GM12878 (cell line): ENCODE measurements around the gene COASY. TPM values are rescaled to one million over a fixed set of nuclear protein-coding genes. Genes with fewer than 3 reads are reported as not detected.
A peak's percentile ranks its signal among the peaks of the same experiment; 100 is the strongest.

Experiments
- ATAC-seq: fragments of 200-7000 bp; cut with Tn5 transposase; 3 replicates; pipeline ENCODE4 v1.9.1; 2020; ENCODE audit warnings: mild to moderate bottlenecking, moderate library complexity
- BruUV-seq: library from RNA; stranded (reverse); fragments of 400-500 nt; replicated peaks from 2 replicates; lab custom pipeline; 2021; lab: Mats Ljungman, UMichigan
- CTCF ChIA-PET: fragments of 300-600 bp; sonication (Branson Sonifier 250); formaldehyde crosslinking; extraction: SDS; loops from one replicate; lab custom pipeline; 2021; ENCODE audit warnings: inconsistent platforms; lab: Yijun Ruan, JAX
- POLR2A ChIA-PET: fragments of 350-600 bp; formaldehyde crosslinking; extraction: SDS; loops from one replicate; lab custom pipeline; 2021; ENCODE audit warnings: inconsistent platforms; lab: Charles Lee
- RAD21 ChIA-PET: fragments of 300-600 bp; sonication (Branson Sonifier 250); formaldehyde crosslinking; loops from one replicate; lab custom pipeline; 2023; ENCODE audit warnings: antibody characterized with exemption; ENCODE audit not compliant: unreplicated experiment; lab: Charles Lee
- SMC1A ChIA-PET: fragments of 300-600 bp; sonication (Branson Sonifier 250); formaldehyde crosslinking; loops from one replicate; lab custom pipeline; 2023; ENCODE audit not compliant: unreplicated experiment, uncharacterized antibody; lab: Charles Lee
- DNase-seq: peaks from one replicate; pipeline ENCODE4 v3.0.0-alpha.2; 2011; ENCODE audit warnings: low read depth, low spot score
- FAIRE-seq: peaks from 3 replicates; lab custom pipeline; 2011; peaks lifted over from hg19 to GRCh38; lab: Jason Lieb, UNC
- H2AFZ ChIP-seq: 2 replicates; pipeline ENCODE4 v1.6.0; 2011; ENCODE audit warnings: low read depth, low read length, control low read depth; ENCODE audit not compliant: control insufficient read depth
- H3K27ac ChIP-seq: 2 replicates; pipeline ENCODE4 v1.5.1; 2011; ENCODE audit warnings: control low read depth; ENCODE audit not compliant: control insufficient read depth, insufficient read depth
- H3K27me3 ChIP-seq, 2 experiments: replicated peaks in 1 of 2; 2 replicates each; pipeline versions ENCODE4 v1.6.0 to v1.6.1; 2011; ENCODE audit warnings: low read length in 1 of 2; ENCODE audit not compliant: control insufficient read depth in 2 of 2, insufficient read depth in 2 of 2
- H3K36me3 ChIP-seq, 2 experiments: 2 replicates each; pipeline ENCODE4 v1.5.1; 2011; ENCODE audit warnings: low read length in 1 of 2; ENCODE audit not compliant: control insufficient read depth in 2 of 2, insufficient read depth in 2 of 2
- H3K4me1 ChIP-seq: 2 replicates; pipeline ENCODE4 v1.6.1; 2011; ENCODE audit warnings: mild to moderate bottlenecking, low read length, moderate library complexity, mixed read lengths; ENCODE audit not compliant: control insufficient read depth, insufficient read depth
- H3K4me2 ChIP-seq: 2 replicates; pipeline ENCODE4 v1.6.0; 2011; ENCODE audit warnings: control low read depth; ENCODE audit not compliant: control insufficient read depth, insufficient read depth
- H3K4me3 ChIP-seq: fragments of 200-600 bp; sonication (generic); 2 replicates; pipeline ENCODE4 v1.5.1; 2016
- H3K79me2 ChIP-seq: 2 replicates; pipeline ENCODE4 v1.6.0; 2011; ENCODE audit warnings: low read length; ENCODE audit not compliant: control insufficient read depth, insufficient read depth
- H3K9ac ChIP-seq: 2 replicates; pipeline ENCODE4 v1.8.0; 2011; ENCODE audit warnings: low read length, control low read depth, mixed read lengths; ENCODE audit not compliant: control insufficient read depth, insufficient read depth
- H3K9me3 ChIP-seq: replicated peaks from 3 replicates; pipeline ENCODE4 v1.5.1; 2011; ENCODE audit warnings: mild to moderate bottlenecking, low read length; ENCODE audit not compliant: control insufficient read depth, insufficient read depth
- H4K20me1 ChIP-seq: 2 replicates; pipeline ENCODE4 v1.6.0; 2011; ENCODE audit not compliant: control insufficient read depth, insufficient read depth
- ATF7 ChIP-seq: fragments of 450-650 bp; IDR thresholded peaks from 2 replicates; pipeline ENCODE4 v1.6.1; 2016; ENCODE audit warnings: low read depth, mild to moderate bottlenecking
- BCL3 ChIP-seq: IDR thresholded peaks from 2 replicates; pipeline ENCODE4 v1.6.1; 2011; ENCODE audit warnings: borderline replicate concordance, low read depth, mild to moderate bottlenecking, moderate library complexity, low read length; ENCODE audit not compliant: insufficient read depth, poor library complexity, severe bottlenecking
- BCLAF1 ChIP-seq: fragments of 450-650 bp; IDR thresholded peaks from 2 replicates; pipeline ENCODE4 v1.6.1; 2017; ENCODE audit warnings: antibody characterized with exemption, mild to moderate bottlenecking, moderate library complexity
- CHD1 ChIP-seq: IDR thresholded peaks from 2 replicates; pipeline ENCODE4 v1.6.1; 2012; ENCODE audit warnings: low read depth, low read length, improper control_type of control experiment
- CHD4 ChIP-seq: fragments of 200-600 bp; sonication (generic); IDR thresholded peaks from 2 replicates; pipeline ENCODE4 v1.6.1; 2016; ENCODE audit warnings: mild to moderate bottlenecking
- CREM ChIP-seq: IDR thresholded peaks from 2 replicates; pipeline ENCODE4 v1.6.1; 2014; ENCODE audit warnings: antibody characterized with exemption, low read depth
- EED ChIP-seq: sonication (generic); IDR thresholded peaks from 2 replicates; pipeline ENCODE4 v1.6.1; 2016; ENCODE audit warnings: antibody characterized with exemption, low read depth
- HSF1 ChIP-seq: fragments of 150-350 bp; IDR thresholded peaks from 2 replicates; pipeline ENCODE4 v1.6.1; 2014; ENCODE audit warnings: mild to moderate bottlenecking, low read depth, low read length
- IKZF1 ChIP-seq: fragments of 450-650 bp; conservative IDR thresholded peaks from 2 replicates; pipeline ENCODE4 v1.6.1; 2017; ENCODE audit warnings: antibody characterized with exemption, mild to moderate bottlenecking
- IRF3 ChIP-seq: fragments of 450-650 bp; IDR thresholded peaks from 2 replicates; pipeline ENCODE4 v1.6.1; 2014; ENCODE audit warnings: mild to moderate bottlenecking
- JUNB ChIP-seq: IDR thresholded peaks from 2 replicates; pipeline ENCODE4 v1.6.1; 2016; ENCODE audit warnings: antibody characterized with exemption, mild to moderate bottlenecking
- KAT2A ChIP-seq: conservative IDR thresholded peaks from 2 replicates; pipeline ENCODE4 v1.6.1; 2011; ENCODE audit warnings: low read depth, low read length; ENCODE audit not compliant: control insufficient read depth
- PAX5 ChIP-seq: IDR thresholded peaks from 2 replicates; pipeline ENCODE4 v1.6.1; 2011; ENCODE audit warnings: low read depth, low read length, borderline replicate concordance
- RCOR1 ChIP-seq: conservative IDR thresholded peaks from 2 replicates; pipeline ENCODE4 v1.6.1; 2012; ENCODE audit warnings: low read depth, low read length, improper control_type of control experiment
- SRF ChIP-seq, 2 experiments: IDR thresholded peaks; 2 replicates each; pipeline ENCODE4 v1.6.1; 2011; ENCODE audit warnings: low read depth in 2 of 2, low read length in 2 of 2, mild to moderate bottlenecking in 1 of 2, moderate library complexity in 1 of 2
- SUPT20H ChIP-seq: IDR thresholded peaks from 2 replicates; pipeline ENCODE4 v1.6.1; 2011; ENCODE audit warnings: low read depth, mild to moderate bottlenecking, low read length, moderate library complexity, borderline replicate concordance; ENCODE audit not compliant: control insufficient read depth
- WGBS: methylation state at CpG from one replicate; pipeline ENCODE4 v1.1.6; 2016; ENCODE audit warnings: low lambda C conversion rate; ENCODE audit not compliant: insufficient replicate concordance, insufficient coverage; ENCODE audit errors: missing lambda C conversion rate; 5-methylcytosine and 5-hydroxymethylcytosine counted together
- in situ Hi-C: fragments of 300-500 bp; cut with MboI; formaldehyde crosslinking; loops from 9 replicates; pipeline ENCODE4 v1.14.3; 2018; ENCODE audit warnings: mixed read lengths
- intact Hi-C: fragments of 100-400 bp; cut with micrococcal nuclease; formaldehyde crosslinking; loops from one replicate; pipeline ENCODE4 v1.14.2; 2022; ENCODE audit not compliant: unreplicated experiment
- polyA plus RNA-seq, 11 experiments: library from polyadenylated mRNA; depleted of rRNA in 4 of 11; unstranded in 6 of 11; stranded (reverse) in 5 of 11; fragments of >200 nt; fragmentation: Nextera tagmentation in 4 of 11; fragmentation: Illumina TruSeq in 1 of 11; extraction: Ambion mirVana in 4 of 11; extraction: Trizol in 1 of 11; gene quantifications; 1 replicate in 1 of 11; 2 replicates in 10 of 11; pipeline versions ENCODE4 v1.2.1 to v1.2.3, GENCODE V29; 2011 to 2016; ENCODE audit warnings: inconsistent platforms in 2 of 11, missing spikeins in 2 of 11, low read depth in 1 of 11
- total RNA-seq, 4 experiments: library from RNA; depleted of rRNA in 3 of 4; stranded (reverse); fragments of >200 nt in 3 of 4; fragmentation: Illumina TruSeq in 1 of 4; extraction: Trizol in 1 of 4; gene quantifications; 2 replicates each; pipeline versions ENCODE4 v1.2.1 to v1.2.3, GENCODE V29; 2013 to 2021

COASY gene
- total and polyA plus RNA-seq, 10 of the 15 experiments (the other 5 are each of a cell fraction or from before 2014, with no cell fraction given): 18.6 to 93.9 (median 43.2) TPM

- intact Hi-C loops (no loop called here), in situ Hi-C loops (no loop called here)
- Histone ChIP-seq H3K9ac (peak overlapping the region; percentile 75), H3K4me1 (no peaks in the 10 kb centered on the region; the same call in 1 of the 2 replicates), H3K36me3 (no peaks in the 10 kb centered on the region; a peak in 1 of 4 replicates), H3K4me2 (peak overlapping the region; percentile 89), H3K27me3 (no peaks in the 10 kb centered on the region), H3K79me2 (peaks cover 16% of the 10 kb centered on the region), H2AFZ (peak overlapping the region; percentile 86), H3K9me3 (no peaks in the 10 kb centered on the region), H4K20me1 (no peaks in the 10 kb centered on the region), H3K4me3 (peak overlapping the region; percentile 94), H3K27ac (peak overlapping the region; percentile 81)
- ChIA-PET SMC1A (interaction anchor here (0.9 to 1.3 kb wide), 3 partner anchors 19 to 209 kb away, joined by 3 read pairs; partner anchors contain the start of gene NAGLU), RAD21 (interaction anchor here (0.6 to 2.0 kb wide), 12 partner anchors 10 to 443 kb away, joined by 3 to 6 read pairs (median 3); partner anchors contain the start of gene RPL27), POLR2A (interaction anchor here (0.6 to 1.7 kb wide), 12 partner anchors 13 to 814 kb away, joined by 3 to 13 read pairs (median 3); partner anchors contain the start of genes NAGLU and VPS25), CTCF (interaction anchor here (1.0 to 1.8 kb wide), 9 partner anchors 12 to 209 kb away, joined by 3 to 7 read pairs (median 5); partner anchors contain the start of genes MLX and PSMC3IP)
- TSS peak; percentile 82 for BruUV-seq
- ATAC-seq (peak; percentile 94), FAIRE-seq (peak; percentile 94), DNase-seq (no peak)
- WGBS: under 1% methylated on average over 74 of the region's 82 CpGs
- TF ChIP-seq IRF3 (no peak), BCLAF1 (no peak), CREM (peak; percentile 92), IKZF1 (peak; percentile 75), SRF (IDR thresholded peaks at IDR 0.05; ENCODE audit: low read depth in 2 of 2, low read length in 2 of 2) (no peak), JUNB (no peak), RCOR1 (no peak), HSF1 (no peak), ATF7 (peak; percentile 79), CHD1 (no peak), CHD4 (no peak), KAT2A (no peak), EED (no peak), BCL3 (no peak), SUPT20H (no peak), PAX5 (peak; percentile 78; the same call in 1 of the 2 replicates)
Measured at GRCh38 chr17:42554250-42555121, 7.5 kb upstream of the COASY start.
